ENCODE data around the gene OPCML.

Gene OPCML

GRCh38 chr11:133531971-133532651 lies at the start of gene OPCML:
Gene OPCML, minus strand, starts transcription at chr11:133532501.
- FAIRE-seq = no peak

- FAIRE-seq = no peak
Measured at GRCh38 chr11:133581091-133581490, 48.8 kb upstream of the OPCML start.

GRCh38 chr11:133579165-133580031 lies 47.1 kb upstream of the OPCML start:
- FAIRE-seq = no peak

- no peak for FAIRE-seq
Measured at GRCh38 chr11:133577403-133577802, 45.1 kb upstream of the OPCML start.

GRCh38 chr11:133576351-133576750 lies 44.0 kb upstream of the OPCML start:
- FAIRE-seq = no peak

- FAIRE-seq = no peak
Measured at GRCh38 chr11:133573081-133573480, 40.8 kb upstream of the OPCML start.

DNA sequence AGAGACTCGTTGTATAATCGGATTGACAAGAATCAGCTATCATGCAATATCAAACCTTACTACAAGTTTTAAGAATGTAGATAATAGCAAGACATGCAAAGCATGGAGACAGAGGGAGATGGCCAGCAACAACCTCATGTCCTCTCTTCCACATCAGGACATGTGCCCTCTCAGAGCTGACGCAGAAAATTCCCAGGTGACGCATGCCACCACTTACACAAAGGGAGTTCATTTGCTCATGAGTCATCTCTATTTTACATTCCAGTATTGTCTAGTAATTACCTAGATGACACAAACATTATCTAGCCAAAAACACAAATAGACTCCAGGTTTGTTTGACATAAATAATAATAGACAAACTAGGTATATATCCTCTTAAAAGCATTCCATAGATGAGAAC lies 38.1 kb upstream of the OPCML start:
- FAIRE-seq = no peak

GRCh38 chr11:133563505-133564025 lies 31.3 kb upstream of the OPCML start:
- no peak for FAIRE-seq

DNA sequence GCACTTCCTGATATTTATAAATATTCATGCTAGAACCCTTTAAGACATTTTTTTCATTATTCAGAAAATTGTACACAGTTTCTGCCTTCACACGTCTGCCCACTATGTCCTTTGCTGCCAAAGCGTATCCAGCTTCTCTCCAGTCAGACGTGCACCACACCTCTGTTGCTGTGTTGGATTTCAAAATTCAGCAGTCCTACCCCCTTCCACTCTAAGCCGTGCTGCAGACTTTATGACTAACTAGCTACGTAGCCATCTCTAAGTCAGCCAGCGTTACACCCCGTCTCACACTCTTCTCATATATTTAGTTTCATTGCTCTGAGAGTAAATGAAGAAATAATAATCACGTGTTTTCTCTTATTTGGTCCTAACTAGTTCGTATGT lies 28.2 kb upstream of the OPCML start:
- no peak for FAIRE-seq

DNA sequence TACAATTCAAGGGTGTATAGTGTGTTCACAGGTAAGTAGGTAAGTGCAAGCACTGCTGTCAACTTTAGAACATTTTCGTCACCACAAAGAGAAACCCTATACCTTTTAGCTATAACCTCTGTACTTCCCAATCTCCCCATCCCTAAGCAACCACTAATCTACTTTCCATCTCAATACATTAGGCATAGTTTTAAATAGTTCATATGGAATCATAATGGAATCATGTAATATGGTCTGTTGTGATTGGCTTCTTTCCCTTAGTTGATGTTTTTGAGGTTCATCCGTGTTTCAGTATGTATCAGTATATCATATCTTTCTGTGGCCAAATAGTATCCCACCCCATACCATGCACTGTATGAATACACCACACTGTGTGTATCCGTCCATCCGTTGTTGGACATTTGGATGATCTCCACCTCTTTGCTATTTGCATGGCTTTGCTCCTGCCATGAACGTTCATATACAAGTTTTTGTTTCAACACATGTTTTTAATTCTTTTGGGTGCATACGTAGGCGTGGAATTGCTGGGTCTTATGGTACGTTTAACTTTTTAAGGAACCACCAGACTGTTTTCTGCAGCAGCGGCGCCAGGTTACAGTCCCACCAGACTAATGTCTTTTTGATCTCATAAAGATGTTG lies 27.7 kb upstream of the OPCML start:
- FAIRE-seq = no peak

DNA sequence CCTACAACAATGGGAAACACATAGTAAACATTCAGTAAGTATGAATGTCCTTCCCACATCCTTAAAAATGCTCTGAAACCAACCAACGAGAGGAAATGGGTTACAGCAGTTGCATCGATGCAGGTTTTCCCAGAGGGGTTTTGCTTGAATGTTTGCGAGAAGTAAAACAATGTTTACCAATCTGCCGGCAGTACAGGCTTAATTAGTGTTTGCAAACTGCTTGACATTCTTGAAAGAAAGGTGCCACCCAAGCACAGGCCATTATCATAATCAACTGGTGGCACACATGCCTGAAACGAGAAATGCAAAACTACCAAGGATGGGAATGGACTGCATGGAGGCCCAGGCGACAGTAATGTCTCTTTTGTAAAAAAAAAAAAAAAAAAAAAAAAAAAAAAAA lies 27.1 kb upstream of the OPCML start:
- FAIRE-seq = no peak

- FAIRE-seq = no peak
Measured at GRCh38 chr11:133555034-133555433, 22.7 kb upstream of the OPCML start.

DNA sequence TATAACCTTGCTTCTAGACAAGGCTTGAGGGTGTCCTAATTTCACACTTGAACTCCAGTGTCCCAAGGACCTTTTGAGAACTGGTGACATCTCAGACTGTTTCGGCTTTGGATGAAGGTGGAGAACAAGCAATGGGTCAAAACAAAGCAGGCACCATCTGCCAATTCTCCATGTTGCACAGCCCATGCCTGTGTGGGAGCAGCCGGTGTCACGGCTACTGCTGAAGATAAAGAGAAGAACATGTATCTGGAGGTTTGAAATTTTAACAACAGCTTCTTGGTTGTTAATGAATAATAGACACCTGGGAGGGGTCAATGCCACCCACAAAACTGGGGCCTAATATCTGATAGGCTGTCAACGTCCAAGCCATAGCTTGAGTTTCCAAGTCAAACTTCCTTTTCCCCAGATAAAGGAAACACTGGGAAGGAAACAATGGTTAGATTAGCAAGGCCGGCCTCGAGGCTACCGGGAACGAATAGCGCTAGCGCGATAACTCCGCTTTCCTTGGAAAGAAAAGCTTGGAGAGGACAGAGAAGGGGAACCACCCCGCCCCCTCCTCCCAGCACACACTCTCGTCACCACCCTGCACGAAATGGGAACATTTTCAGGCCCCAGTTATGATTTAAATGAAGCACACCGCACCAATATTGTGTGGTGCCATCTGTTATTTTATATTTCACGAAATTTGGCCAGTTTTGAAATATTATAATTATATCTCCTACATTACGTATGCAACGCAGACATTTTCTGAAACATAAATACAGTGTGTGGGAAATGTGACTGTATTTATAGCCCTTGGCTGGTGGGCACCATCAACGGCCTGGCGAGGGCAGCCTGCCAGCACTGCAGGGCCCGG lies 21.8 kb upstream of the OPCML start:
- FAIRE-seq = no peak

DNA sequence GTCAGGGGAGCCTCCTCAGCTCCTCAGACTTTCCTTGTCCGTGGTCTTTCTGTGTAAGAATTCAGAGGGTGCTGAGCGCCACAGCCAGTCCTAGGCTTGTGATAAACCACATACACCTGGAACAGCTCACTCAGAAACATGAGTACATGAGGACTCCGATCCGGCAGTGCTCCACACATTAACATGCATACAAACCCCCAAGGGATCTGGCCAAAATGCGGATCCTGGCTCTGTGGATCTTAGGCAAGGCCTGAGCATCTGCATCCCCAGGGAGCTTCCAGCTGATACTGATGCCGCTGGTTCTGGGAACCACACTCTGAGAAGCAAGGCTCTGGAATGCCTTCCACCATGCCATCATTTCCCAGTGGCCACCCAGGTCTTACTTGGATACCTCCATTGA lies 20.6 kb upstream of the OPCML start:
- FAIRE-seq = no peak

GRCh38 chr11:133551064-133551463 lies 18.8 kb upstream of the OPCML start:
- no peak for FAIRE-seq

GRCh38 chr11:133549826-133550225 lies 17.5 kb upstream of the OPCML start:
- no peak for FAIRE-seq

DNA sequence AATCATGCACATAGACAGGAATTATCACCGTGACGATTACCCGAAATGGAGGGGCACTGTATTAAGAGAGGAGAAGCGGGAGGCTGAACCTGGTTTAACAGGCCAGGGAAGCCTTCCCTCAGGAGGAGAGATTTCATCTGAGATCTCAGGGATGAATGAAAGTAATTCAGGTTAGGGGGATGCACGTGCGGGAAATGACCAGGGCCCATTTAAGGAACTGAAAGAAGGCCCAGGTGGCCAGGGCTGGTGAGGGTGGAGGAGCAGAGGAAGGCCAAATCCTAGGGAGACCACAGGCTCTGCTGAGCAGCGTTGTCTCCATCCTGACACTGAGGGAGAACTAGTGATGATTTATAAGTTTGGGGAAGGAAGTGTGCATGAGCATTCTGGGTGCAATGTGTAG lies 16.3 kb upstream of the OPCML start:
- no peak for FAIRE-seq

DNA sequence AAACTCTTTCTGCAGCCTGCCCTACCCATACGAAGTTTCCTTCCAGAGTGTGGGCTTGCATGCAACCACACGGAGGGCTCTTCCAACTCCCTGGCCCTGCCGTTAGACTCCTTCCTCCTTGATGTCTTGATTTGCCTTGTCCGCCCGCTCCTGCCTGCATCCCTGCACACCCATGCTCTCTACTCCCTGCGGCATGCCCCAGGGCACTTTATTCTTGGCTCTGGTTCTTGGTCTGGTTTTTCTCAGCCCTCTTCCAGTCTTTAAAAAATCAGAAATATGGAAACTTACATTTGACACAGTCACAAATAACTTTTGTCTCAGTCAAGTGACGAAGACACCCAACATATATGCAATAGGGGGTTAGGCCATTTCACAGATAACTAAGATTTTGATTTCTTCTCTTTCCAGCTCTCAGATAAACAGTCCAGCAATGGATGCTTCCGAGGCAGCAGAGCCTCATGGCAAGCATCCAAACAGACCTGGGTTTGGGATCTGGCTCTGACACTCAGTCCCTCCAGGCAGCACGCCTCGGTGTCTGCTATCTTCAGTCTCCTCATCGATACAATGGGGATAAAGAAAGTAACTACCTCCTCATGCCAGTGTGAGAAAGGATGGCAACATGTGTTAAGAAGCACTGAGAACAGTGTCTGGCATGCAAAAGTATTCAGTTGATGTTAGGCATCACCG lies 15.7 kb upstream of the OPCML start:
- no peak for FAIRE-seq

- FAIRE-seq = no peak
Measured at GRCh38 chr11:133545199-133545803, 13.0 kb upstream of the OPCML start.

DNA sequence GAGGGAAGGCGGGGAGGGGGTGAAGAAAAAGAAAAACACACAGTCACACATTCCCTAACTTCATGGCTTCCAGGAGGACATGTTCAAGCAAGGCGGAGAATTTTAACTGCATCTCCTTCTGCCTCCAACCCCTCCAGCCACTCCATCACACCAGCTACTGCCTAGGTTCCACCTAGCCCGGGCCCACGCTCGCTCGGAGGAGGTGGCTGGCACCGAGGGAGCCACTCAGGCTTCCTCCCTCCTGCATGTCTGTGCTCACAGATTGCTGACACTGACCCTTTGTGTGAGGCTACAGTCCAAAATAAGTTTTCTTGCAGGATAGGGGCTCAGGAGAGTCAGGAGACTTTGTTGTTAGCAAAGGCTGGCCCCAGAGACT lies 9.4 kb upstream of the OPCML start:
- no peak for FAIRE-seq

- FAIRE-seq = no peak
Measured at GRCh38 chr11:133541021-133541719, 8.9 kb upstream of the OPCML start.

Data from endometrium (tissue), 2 donors.